Measurements from ENCODE around the gene MNT.
A peak's percentile ranks its signal among the peaks of the same experiment; 100 is the strongest.

MNT gene

DNA sequence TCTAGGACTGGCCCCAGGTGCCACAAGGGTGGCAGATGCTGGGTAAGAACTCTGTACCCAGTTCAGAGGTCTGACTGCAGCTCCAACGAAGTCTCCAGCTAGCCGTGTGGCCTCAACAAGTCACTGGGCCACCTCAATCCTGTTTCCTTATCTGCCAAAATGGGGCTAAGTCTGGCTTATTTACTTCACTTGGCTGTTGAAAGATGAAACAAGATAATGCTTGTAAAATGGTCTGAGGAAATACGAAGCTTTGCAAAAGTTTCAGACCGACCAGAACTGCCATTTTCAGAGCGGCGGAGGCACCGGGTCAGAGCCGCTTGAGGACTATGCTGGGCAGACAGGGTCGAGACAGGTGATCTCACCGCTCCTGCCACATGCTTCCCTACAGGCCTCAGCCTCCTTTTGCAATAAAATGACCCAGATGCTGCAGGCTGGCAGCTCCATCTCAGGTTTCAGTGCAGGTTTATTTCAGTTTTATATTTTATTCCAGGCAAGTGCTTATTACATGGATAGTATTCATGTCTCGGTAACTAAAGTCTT, 17.2 kb downstream of the MNT start:
- Mint-ChIP-seq H3K27ac (peak overlapping the region; percentile 82), H3K36me3 (ENCODE audit: low read depth) (peaks cover 8% of the 10 kb centered on the region), H3K27me3 (ENCODE audit: low read depth, poor library complexity) (no peaks in the 10 kb centered on the region)

GRCh38 chr17:2380950-2381649, 19.8 kb downstream of the MNT start:
- H3K4me3 Mint-ChIP-seq: no peak overlapping the region

More for the DNA sequence above, 17.2 kb downstream of the MNT start:
- Mint-ChIP-seq H3K9me3 (no peaks in the 10 kb centered on the region), H3K4me3 (peak overlapping the region; percentile 65), H3K4me1 (peaks cover 59% of the 10 kb centered on the region)
- no peak for DNase-seq
- TF ChIP-seq CTCF (IDR thresholded peaks at IDR 0.05): no peak

GRCh38 chr17:2380226-2380922, 20.5 kb downstream of the MNT start:
- H3K27me3 Mint-ChIP-seq (ENCODE audit: low read depth, poor library complexity): no peaks in the 10 kb centered on the region
- TF ChIP-seq CTCF (IDR thresholded peaks at IDR 0.05): no peak
- H3K4me1 Mint-ChIP-seq: peaks cover 41% of the 10 kb centered on the region
- no peak overlapping the region for H3K4me3 Mint-ChIP-seq
- DNase-seq: no peak
- peak overlapping the region; percentile 74 for H3K27ac Mint-ChIP-seq
- no peaks in the 10 kb centered on the region for H3K9me3 Mint-ChIP-seq
- peaks cover 7% of the 10 kb centered on the region for H3K36me3 Mint-ChIP-seq (ENCODE audit: low read depth)

More at GRCh38 chr17:2380950-2381649, 19.8 kb downstream of the MNT start:
- Mint-ChIP-seq H3K27ac (peak overlapping the region; percentile 74), H3K36me3 (ENCODE audit: low read depth) (peaks cover 7% of the 10 kb centered on the region), H3K27me3 (ENCODE audit: low read depth, poor library complexity) (no peaks in the 10 kb centered on the region), H3K4me1 (peaks cover 46% of the 10 kb centered on the region), H3K9me3 (no peaks in the 10 kb centered on the region)
- no peak for DNase-seq
- TF ChIP-seq CTCF (IDR thresholded peaks at IDR 0.05): no peak

GRCh38 chr17:2379489-2380225, 21.2 kb downstream of the MNT start:
- no peak for DNase-seq
- Mint-ChIP-seq H3K4me3 (no peak overlapping the region), H3K36me3 (ENCODE audit: low read depth) (peaks cover 10% of the 10 kb centered on the region), H3K27ac (no peak overlapping the region), H3K4me1 (peaks cover 34% of the 10 kb centered on the region), H3K9me3 (no peaks in the 10 kb centered on the region), H3K27me3 (ENCODE audit: low read depth, poor library complexity) (no peaks in the 10 kb centered on the region)
- TF ChIP-seq CTCF (IDR thresholded peaks at IDR 0.05): no peak

- peaks cover 26% of the 10 kb centered on the region for H3K4me1 Mint-ChIP-seq
- no peaks in the 10 kb centered on the region for H3K9me3 Mint-ChIP-seq
- no peaks in the 10 kb centered on the region for H3K27me3 Mint-ChIP-seq (ENCODE audit: low read depth, poor library complexity)
- H3K36me3 Mint-ChIP-seq (ENCODE audit: low read depth): peaks cover 13% of the 10 kb centered on the region
- TF ChIP-seq CTCF (IDR thresholded peaks at IDR 0.05): no peak
- peak overlapping the region; percentile 61 for H3K27ac Mint-ChIP-seq
- no peak overlapping the region for H3K4me3 Mint-ChIP-seq
- DNase-seq: no peak
These were observed 22.0 kb downstream of the MNT start for GRCh38 chr17:2378905-2379304.
